Glutamatergic neuron (in vitro differentiated cells): ENCODE results near the gene ACTL6B. TPM values are rescaled to one million over a fixed set of nuclear protein-coding genes. Genes with fewer than 3 reads are reported as not detected.

Experiments
- DNase-seq: peaks from one replicate; pipeline ENCODE4 v3.0.0; 2022
- H3K27ac Mint-ChIP-seq: one replicate; pipeline ENCODE4 v1.8.0; 2020; ENCODE audit warnings: mild to moderate bottlenecking, mixed read lengths, inconsistent platforms; ENCODE audit not compliant: unreplicated experiment
- H3K27me3 Mint-ChIP-seq: one replicate; pipeline ENCODE4 v1.8.0; 2020; ENCODE audit warnings: mild to moderate bottlenecking, moderate library complexity, mixed read lengths, inconsistent platforms; ENCODE audit not compliant: unreplicated experiment
- H3K36me3 Mint-ChIP-seq: one replicate; pipeline ENCODE4 v1.8.0; 2020; ENCODE audit warnings: mild to moderate bottlenecking, mixed read lengths, inconsistent platforms; ENCODE audit not compliant: unreplicated experiment
- H3K4me1 Mint-ChIP-seq: one replicate; pipeline ENCODE4 v1.8.0; 2020; ENCODE audit warnings: mild to moderate bottlenecking, low read depth, mixed read lengths, inconsistent platforms; ENCODE audit not compliant: unreplicated experiment
- H3K4me3 Mint-ChIP-seq: one replicate; pipeline ENCODE4 v1.8.0; 2020; ENCODE audit warnings: mild to moderate bottlenecking, mixed read lengths, inconsistent platforms; ENCODE audit not compliant: unreplicated experiment
- H3K9me3 Mint-ChIP-seq: one replicate; pipeline ENCODE4 v1.8.0; 2020; ENCODE audit warnings: mild to moderate bottlenecking, moderate library complexity, mixed read lengths, inconsistent platforms; ENCODE audit not compliant: unreplicated experiment
- total RNA-seq: library from RNA; stranded (reverse); fragmentation: NEBNext Ultra II Directional; extraction: Animal tissue kit (Norgen Biotek cat#: 25700); gene quantifications from one replicate; pipeline ENCODE4 v1.2.1, GENCODE V29; 2021; ENCODE audit not compliant: unreplicated experiment
- TF ChIP-seq, protein P1 (sequence below): fragments of 200-600 bp; sonication (generic); IDR thresholded peaks from one replicate; pipeline ENCODE4 v1.5.0; 2021; ENCODE audit not compliant: partially characterized antibody, unreplicated experiment

Gene ACTL6B
- total RNA-seq, 1 donor from 2014 or later, result 95.2 TPM

DNA sequence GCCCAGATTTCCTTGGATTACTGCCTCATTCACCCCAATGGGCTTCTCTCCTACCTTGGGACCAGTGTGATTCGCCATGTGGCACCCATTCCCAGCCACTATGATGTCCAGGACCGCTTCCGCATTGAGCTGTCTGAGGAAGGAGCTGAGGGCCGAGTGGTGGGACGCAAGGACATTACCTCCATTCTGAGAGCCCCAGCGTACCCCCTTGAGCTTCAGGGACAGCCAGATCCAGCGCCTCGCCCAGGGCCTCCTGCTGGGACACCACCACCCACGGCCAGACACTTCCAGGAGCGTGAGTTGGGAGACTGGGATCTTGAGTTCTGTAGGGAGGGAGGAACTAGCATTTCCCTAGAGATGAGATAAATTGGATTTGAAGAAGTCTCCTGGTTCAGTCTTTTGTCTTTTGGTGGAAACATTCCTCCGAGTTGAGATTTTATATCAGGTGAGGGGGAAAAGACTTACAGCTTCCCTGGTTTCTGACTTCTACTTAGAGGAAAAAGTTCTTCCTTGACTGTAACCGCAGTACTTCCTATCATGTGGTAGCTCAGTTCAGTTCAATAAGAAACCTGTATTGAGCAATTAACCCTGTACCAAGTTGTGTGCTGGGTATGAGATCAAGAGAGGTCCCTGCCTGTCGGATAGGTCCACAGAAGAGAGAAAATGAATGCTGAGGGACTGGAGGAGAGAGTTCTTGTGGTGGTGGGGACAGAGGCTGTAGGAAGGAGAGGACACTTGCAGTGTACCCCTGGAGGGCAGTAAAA is 42.7 kb downstream of the ACTL6B start:
- peak overlapping the region; percentile 10 for H3K27ac Mint-ChIP-seq
- TF ChIP-seq, protein P1, sequence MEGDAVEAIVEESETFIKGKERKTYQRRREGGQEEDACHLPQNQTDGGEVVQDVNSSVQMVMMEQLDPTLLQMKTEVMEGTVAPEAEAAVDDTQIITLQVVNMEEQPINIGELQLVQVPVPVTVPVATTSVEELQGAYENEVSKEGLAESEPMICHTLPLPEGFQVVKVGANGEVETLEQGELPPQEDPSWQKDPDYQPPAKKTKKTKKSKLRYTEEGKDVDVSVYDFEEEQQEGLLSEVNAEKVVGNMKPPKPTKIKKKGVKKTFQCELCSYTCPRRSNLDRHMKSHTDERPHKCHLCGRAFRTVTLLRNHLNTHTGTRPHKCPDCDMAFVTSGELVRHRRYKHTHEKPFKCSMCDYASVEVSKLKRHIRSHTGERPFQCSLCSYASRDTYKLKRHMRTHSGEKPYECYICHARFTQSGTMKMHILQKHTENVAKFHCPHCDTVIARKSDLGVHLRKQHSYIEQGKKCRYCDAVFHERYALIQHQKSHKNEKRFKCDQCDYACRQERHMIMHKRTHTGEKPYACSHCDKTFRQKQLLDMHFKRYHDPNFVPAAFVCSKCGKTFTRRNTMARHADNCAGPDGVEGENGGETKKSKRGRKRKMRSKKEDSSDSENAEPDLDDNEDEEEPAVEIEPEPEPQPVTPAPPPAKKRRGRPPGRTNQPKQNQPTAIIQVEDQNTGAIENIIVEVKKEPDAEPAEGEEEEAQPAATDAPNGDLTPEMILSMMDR, result no peak

DNA sequence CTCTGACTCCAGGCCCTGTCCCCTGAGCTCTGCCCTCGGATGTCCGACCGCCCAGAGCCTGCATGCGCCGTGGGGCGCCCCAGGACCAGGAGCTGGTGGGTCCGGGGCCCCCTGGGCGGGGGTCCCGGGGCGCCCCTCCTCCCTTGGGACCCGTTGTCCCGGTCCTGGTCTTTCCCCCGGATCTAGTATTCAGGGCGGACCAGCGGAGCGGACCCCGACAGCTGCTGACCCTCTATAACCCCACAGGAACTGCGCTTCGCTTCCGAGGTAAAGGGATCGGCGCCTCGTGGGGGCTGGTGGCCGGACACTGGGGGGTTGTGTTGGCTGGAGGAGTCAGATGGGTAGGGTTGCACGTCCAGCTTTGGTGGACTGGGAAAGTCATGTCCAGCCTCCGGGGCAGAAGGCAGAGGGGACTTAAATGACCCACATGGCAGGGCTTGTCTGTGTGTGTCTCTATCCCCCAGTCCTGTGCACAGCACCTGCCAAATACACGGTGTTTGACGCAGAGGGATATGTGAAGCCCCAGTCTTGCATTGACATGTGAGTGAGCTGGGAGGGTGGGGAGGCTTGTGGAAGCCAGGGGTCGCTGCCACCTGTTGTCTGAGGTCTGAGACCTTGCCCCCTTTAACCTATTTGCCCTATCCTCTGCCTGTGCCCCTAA is 43.4 kb downstream of the ACTL6B start:
- Mint-ChIP-seq H3K27me3 (peaks cover 2% of the 10 kb centered on the region), H3K36me3 (no peaks in the 10 kb centered on the region), H3K27ac (peak overlapping the region; percentile 12), H3K9me3 (peaks cover 5% of the 10 kb centered on the region), H3K4me3 (peak overlapping the region; percentile 97), H3K4me1 (peaks cover 5% of the 10 kb centered on the region)
- DNase-seq, result peak; percentile 39
- TF ChIP-seq, protein P1, result no peak

More for the DNA sequence above, 42.7 kb downstream of the ACTL6B start:
- H3K4me1 Mint-ChIP-seq, result peaks cover 5% of the 10 kb centered on the region
- peaks cover 5% of the 10 kb centered on the region for H3K9me3 Mint-ChIP-seq
- DNase-seq, result no peak
- H3K27me3 Mint-ChIP-seq, result peaks cover 2% of the 10 kb centered on the region
- no peaks in the 10 kb centered on the region for H3K36me3 Mint-ChIP-seq
- H3K4me3 Mint-ChIP-seq, result peak overlapping the region; percentile 86

- peaks cover 5% of the 10 kb centered on the region for H3K9me3 Mint-ChIP-seq
- TF ChIP-seq, protein P1, result no peak
- peak within 1 kb of the TSS; percentile 97 for H3K4me3 Mint-ChIP-seq
- peak; percentile 99 for DNase-seq
- H3K27ac Mint-ChIP-seq, result peak within 1 kb of the TSS; percentile 98
- no peaks in the 10 kb centered on the region for H3K36me3 Mint-ChIP-seq
- peaks cover 2% of the 10 kb centered on the region for H3K27me3 Mint-ChIP-seq
- H3K4me1 Mint-ChIP-seq, result peaks cover 5% of the 10 kb centered on the region
Measured at GRCh38 chr7:100611983-100612729, 44.1 kb downstream of the ACTL6B start, which contains the start of gene MOSPD3. MOSPD3 (plus strand) TSS chr7:100612540; CDS start chr7:100612792, 252 bp downstream.

GRCh38 chr7:100609958-100610357 is 46.3 kb downstream of the ACTL6B start:
- Mint-ChIP-seq H3K4me1 (peaks cover 5% of the 10 kb centered on the region), H3K27me3 (peaks cover 7% of the 10 kb centered on the region), H3K36me3 (no peaks in the 10 kb centered on the region), H3K9me3 (peaks cover 5% of the 10 kb centered on the region), H3K4me3 (no peak overlapping the region), H3K27ac (peak overlapping the region; percentile 30)
- DNase-seq, result no peak
- TF ChIP-seq, protein P1, result no peak
